Measurements from ENCODE around the gene PLA2G4F.

The PLA2G4F gene

DNA sequence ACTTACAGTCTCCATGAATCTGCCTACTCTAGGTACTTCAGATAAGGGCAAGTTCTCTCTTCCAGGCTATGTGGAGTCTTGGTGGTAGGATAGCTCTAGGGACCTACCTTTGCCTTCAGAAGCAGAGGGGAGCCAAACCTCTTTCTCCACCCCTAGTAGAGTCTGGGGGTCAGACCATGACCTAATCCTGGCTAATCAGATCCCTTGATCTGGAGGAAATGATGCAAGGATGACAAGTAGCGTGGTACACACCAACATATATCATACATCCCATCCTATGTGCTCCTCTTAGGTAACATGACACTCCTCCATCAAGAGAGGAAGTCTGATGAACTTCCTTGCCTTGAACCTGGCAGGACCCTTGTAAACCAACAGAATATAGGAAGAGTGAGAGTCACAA, 15.4 kb upstream of the PLA2G4F start:
- H3K9me3 ChIP-seq (ENCODE audit: insufficient read depth, low read length, severe bottlenecking) = no peaks in the 10 kb centered on the region
- H3K27ac ChIP-seq (ENCODE audit: low read length) = no peak overlapping the region
- no peak overlapping the region for H2AFZ ChIP-seq (ENCODE audit: low read depth, low read length)
- no peaks in the 10 kb centered on the region for H4K20me1 ChIP-seq (ENCODE audit: insufficient read depth, low read length)
- no peaks in the 10 kb centered on the region for H3K27me3 ChIP-seq (ENCODE audit: insufficient read depth, low read length, poor library complexity)
- H3K4me1 ChIP-seq (ENCODE audit: insufficient read depth, low read length) = no peaks in the 10 kb centered on the region
- ATAC-seq (ENCODE audit: insufficient read depth, low read depth) (no peak), DNase-seq (no peak)
- no peaks in the 10 kb centered on the region for H3K79me2 ChIP-seq (ENCODE audit: insufficient read depth, low read length)
- H3K4me3 ChIP-seq (ENCODE audit: low read depth in 1 of 2, low read length in 2 of 2) = no peak overlapping the region
- TF ChIP-seq EZH2 (IDR thresholded peaks at IDR 0.05; ENCODE audit: borderline replicate concordance, low read depth, low read length, severe bottlenecking) = no peak
- TF ChIP-seq, protein P1, sequence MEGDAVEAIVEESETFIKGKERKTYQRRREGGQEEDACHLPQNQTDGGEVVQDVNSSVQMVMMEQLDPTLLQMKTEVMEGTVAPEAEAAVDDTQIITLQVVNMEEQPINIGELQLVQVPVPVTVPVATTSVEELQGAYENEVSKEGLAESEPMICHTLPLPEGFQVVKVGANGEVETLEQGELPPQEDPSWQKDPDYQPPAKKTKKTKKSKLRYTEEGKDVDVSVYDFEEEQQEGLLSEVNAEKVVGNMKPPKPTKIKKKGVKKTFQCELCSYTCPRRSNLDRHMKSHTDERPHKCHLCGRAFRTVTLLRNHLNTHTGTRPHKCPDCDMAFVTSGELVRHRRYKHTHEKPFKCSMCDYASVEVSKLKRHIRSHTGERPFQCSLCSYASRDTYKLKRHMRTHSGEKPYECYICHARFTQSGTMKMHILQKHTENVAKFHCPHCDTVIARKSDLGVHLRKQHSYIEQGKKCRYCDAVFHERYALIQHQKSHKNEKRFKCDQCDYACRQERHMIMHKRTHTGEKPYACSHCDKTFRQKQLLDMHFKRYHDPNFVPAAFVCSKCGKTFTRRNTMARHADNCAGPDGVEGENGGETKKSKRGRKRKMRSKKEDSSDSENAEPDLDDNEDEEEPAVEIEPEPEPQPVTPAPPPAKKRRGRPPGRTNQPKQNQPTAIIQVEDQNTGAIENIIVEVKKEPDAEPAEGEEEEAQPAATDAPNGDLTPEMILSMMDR (IDR thresholded peaks at IDR 0.05; ENCODE audit: borderline replicate concordance, extremely low read depth, low read length, poor library complexity, severe bottlenecking) = no peak
- no peak overlapping the region for H3K4me2 ChIP-seq (ENCODE audit: insufficient read depth, low read length)
- no peak overlapping the region for H3K9ac ChIP-seq (ENCODE audit: low read depth, low read length)
- H3K36me3 ChIP-seq (ENCODE audit: insufficient read depth, low read length) = peaks cover 66% of the 10 kb centered on the region

DNA sequence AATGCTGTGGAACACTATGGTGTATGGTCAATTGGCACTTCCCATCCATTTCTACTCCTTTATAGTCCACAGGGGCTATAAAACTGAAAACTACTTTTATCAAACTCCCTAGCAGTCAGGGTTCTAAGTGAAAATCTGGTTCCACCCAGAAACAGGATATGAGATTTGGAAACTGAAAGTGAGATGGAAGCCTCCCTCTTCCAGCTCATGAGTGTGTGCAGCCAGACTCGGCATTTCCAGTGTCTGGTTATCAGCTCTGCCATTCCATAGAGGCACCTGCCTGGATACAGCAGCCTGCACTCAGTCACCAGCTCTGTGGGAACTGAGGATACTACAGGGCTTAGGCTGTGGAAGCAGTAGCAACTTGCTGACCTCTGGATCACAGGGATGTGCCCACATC, 14.7 kb upstream of the PLA2G4F start:
- H3K4me1 ChIP-seq (ENCODE audit: insufficient read depth, low read length) = no peaks in the 10 kb centered on the region
- H3K9ac ChIP-seq (ENCODE audit: low read depth, low read length) = no peak overlapping the region
- H3K27me3 ChIP-seq (ENCODE audit: insufficient read depth, low read length, poor library complexity) = no peaks in the 10 kb centered on the region
- no peaks in the 10 kb centered on the region for H3K79me2 ChIP-seq (ENCODE audit: insufficient read depth, low read length)
- no peaks in the 10 kb centered on the region for H3K9me3 ChIP-seq (ENCODE audit: insufficient read depth, low read length, severe bottlenecking)
- H3K36me3 ChIP-seq (ENCODE audit: insufficient read depth, low read length) = peaks cover 73% of the 10 kb centered on the region
- no peak overlapping the region for H3K4me2 ChIP-seq (ENCODE audit: insufficient read depth, low read length)
- no peaks in the 10 kb centered on the region for H4K20me1 ChIP-seq (ENCODE audit: insufficient read depth, low read length)
- no peak overlapping the region for H3K27ac ChIP-seq (ENCODE audit: low read length)
- DNase-seq (no peak), ATAC-seq (ENCODE audit: insufficient read depth, low read depth) (no peak)
- H3K4me3 ChIP-seq (ENCODE audit: low read depth in 1 of 2, low read length in 2 of 2) = no peak overlapping the region
- TF ChIP-seq, protein P1 (IDR thresholded peaks at IDR 0.05; ENCODE audit: borderline replicate concordance, extremely low read depth, low read length, poor library complexity, severe bottlenecking) = no peak
- TF ChIP-seq EZH2 (IDR thresholded peaks at IDR 0.05; ENCODE audit: borderline replicate concordance, low read depth, low read length, severe bottlenecking) = no peak
- H2AFZ ChIP-seq (ENCODE audit: low read depth, low read length) = no peak overlapping the region

DNA sequence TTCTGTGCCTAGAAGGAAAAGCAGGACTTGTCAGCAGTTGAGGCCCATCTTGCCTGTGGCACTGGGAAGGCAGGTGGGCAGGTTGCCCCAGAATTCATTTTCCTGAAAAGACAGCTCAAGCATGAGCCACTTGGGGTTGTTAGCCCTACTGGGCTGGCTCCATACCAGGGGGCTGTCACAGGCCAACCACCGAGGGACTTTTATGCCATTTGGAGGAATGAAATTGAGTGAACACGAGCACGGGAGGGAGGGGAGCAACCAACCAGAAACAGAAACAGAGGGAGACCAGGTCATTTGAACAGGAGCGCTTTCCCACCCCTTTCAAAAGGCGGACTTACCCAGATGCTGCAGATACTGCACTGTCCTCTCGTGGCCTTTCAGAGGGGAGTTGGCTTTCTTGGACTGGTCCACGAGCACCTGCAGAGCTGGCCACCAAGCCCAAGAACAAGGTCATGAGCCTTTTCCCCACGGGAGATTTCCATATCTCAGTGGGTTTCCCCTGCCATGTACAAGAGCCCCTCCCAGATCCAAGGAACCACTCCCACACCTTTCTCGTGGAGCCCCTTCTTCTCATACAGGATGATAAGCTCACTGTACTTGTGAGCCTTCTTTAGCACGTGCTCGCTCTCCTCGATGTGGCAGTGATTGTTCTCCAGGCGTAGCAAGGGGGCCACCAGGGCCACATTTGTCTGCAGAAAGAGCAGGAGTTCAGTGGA, 9.9 kb upstream of the PLA2G4F start:
- H3K9me3 ChIP-seq (ENCODE audit: insufficient read depth, low read length, severe bottlenecking) = no peaks in the 10 kb centered on the region

More for the DNA sequence above, 9.9 kb upstream of the PLA2G4F start:
- no peak overlapping the region for H3K4me2 ChIP-seq (ENCODE audit: insufficient read depth, low read length)
- no peaks in the 10 kb centered on the region for H3K79me2 ChIP-seq (ENCODE audit: insufficient read depth, low read length)
- ATAC-seq (ENCODE audit: insufficient read depth, low read depth) (no peak), DNase-seq (no peak)
- H3K36me3 ChIP-seq (ENCODE audit: insufficient read depth, low read length) = peaks cover 88% of the 10 kb centered on the region
- H4K20me1 ChIP-seq (ENCODE audit: insufficient read depth, low read length) = no peaks in the 10 kb centered on the region
- H3K4me1 ChIP-seq (ENCODE audit: insufficient read depth, low read length) = no peaks in the 10 kb centered on the region
- H3K27me3 ChIP-seq (ENCODE audit: insufficient read depth, low read length, poor library complexity) = no peaks in the 10 kb centered on the region
- H3K4me3 ChIP-seq (ENCODE audit: low read depth in 1 of 2, low read length in 2 of 2) = no peak overlapping the region
- H3K27ac ChIP-seq (ENCODE audit: low read length) = no peak overlapping the region
- TF ChIP-seq, protein P1 (IDR thresholded peaks at IDR 0.05; ENCODE audit: borderline replicate concordance, extremely low read depth, low read length, poor library complexity, severe bottlenecking) = no peak
- TF ChIP-seq EZH2 (IDR thresholded peaks at IDR 0.05; ENCODE audit: borderline replicate concordance, low read depth, low read length, severe bottlenecking) = no peak
- H3K9ac ChIP-seq (ENCODE audit: low read depth, low read length) = no peak overlapping the region
- no peak overlapping the region for H2AFZ ChIP-seq (ENCODE audit: low read depth, low read length)

Data from DND-41 (cell line).